Breast epithelium (tissue), 3 donors: Measurements from ENCODE around the gene GALNT9.
"Not testable (repeated sequence)": the region's sequence is repeated elsewhere in the genome, so short reads cannot be mapped to it uniquely, and the experiment has no call there.

Experiments used
- CTCF ChIP-seq, 3 donors: fragments of 450-650 bp; IDR thresholded peaks; one replicate each; pipeline ENCODE4 v1.5.1; 2016 to 2017; ENCODE audit warnings: antibody characterized with exemption in 3 of 3, mild to moderate bottlenecking in 3 of 3, moderate library complexity in 3 of 3
- POLR2A ChIP-seq: fragments of 450-650 bp; IDR thresholded peaks from one replicate; pipeline ENCODE4 v1.6.1; 2016; ENCODE audit warnings: antibody characterized with exemption, mild to moderate bottlenecking, moderate library complexity
- POLR2AphosphoS5 ChIP-seq, 3 donors: sonication (generic); formaldehyde crosslinking; IDR thresholded peaks; one replicate each; pipeline ENCODE4 v1.6.1; 2017; ENCODE audit warnings: antibody characterized with exemption in 3 of 3

- TF ChIP-seq CTCF (IDR thresholded peaks at IDR 0.05); POLR2AphosphoS5 (IDR thresholded peaks at IDR 0.05); POLR2A: not testable (repeated sequence)
Measured at GRCh38 chr12:132304866-132305265, 24.5 kb downstream of the GALNT9 start.
